GM19099 (cell line): ENCODE measurements around the gene PPP1R3C.

Experiments
- POLR2A ChIP-seq: IDR thresholded peaks from 3 replicates; pipeline ENCODE4 v1.6.1; 2011; ENCODE audit warnings: low read depth; ENCODE audit not compliant: insufficient read length; ENCODE audit errors: extremely low read depth

The PPP1R3C gene

GRCh38 chr10:91636892-91637291, 4.0 kb upstream of the PPP1R3C start:
- no peak for TF ChIP-seq POLR2A

- no peak for TF ChIP-seq POLR2A
These were observed 2.8 kb upstream of the PPP1R3C start for GRCh38 chr10:91635401-91636400.

GRCh38 chr10:91634898-91635297, 2.0 kb upstream of the PPP1R3C start:
- TF ChIP-seq POLR2A = no peak

GRCh38 chr10:91634246-91634645, 1.4 kb upstream of the PPP1R3C start:
- no peak for TF ChIP-seq POLR2A

- TF ChIP-seq POLR2A = no peak
These were observed 2.2 kb downstream of the PPP1R3C start for GRCh38 chr10:91630625-91631024.

- TF ChIP-seq POLR2A = no peak
These were observed 2.9 kb downstream of the PPP1R3C start for GRCh38 chr10:91629715-91630549.

- no peak for TF ChIP-seq POLR2A
These were observed 4.5 kb downstream of the PPP1R3C start for GRCh38 chr10:91628383-91628782.

- TF ChIP-seq POLR2A = no peak
These were observed 5.3 kb downstream of the PPP1R3C start for GRCh38 chr10:91627344-91628102.

- no peak for TF ChIP-seq POLR2A
These were observed 5.9 kb downstream of the PPP1R3C start for GRCh38 chr10:91626936-91627335.

- no peak for TF ChIP-seq POLR2A
These were observed 8.2 kb downstream of the PPP1R3C start for GRCh38 chr10:91624633-91625032.

- no peak for TF ChIP-seq POLR2A
These were observed 10.3 kb downstream of the PPP1R3C start for GRCh38 chr10:91622601-91623000.

GRCh38 chr10:91621483-91622113, 11.3 kb downstream of the PPP1R3C start:
- TF ChIP-seq POLR2A = no peak

- TF ChIP-seq POLR2A = no peak
These were observed 15.7 kb downstream of the PPP1R3C start for GRCh38 chr10:91617072-91617609.

GRCh38 chr10:91616137-91616536, 16.7 kb downstream of the PPP1R3C start:
- no peak for TF ChIP-seq POLR2A
